SK-N-MC (cell line): Measurements from ENCODE around the gene IFNAR1.

Experiments
- DNase-seq: peaks from one replicate; pipeline ENCODE4 v3.0.0-alpha.2; 2011; ENCODE audit warnings: low read depth, low spot score
- H3K27ac ChIP-seq: fragments of 200-600 bp; sonication (generic); 2 replicates; pipeline ENCODE4 v1.5.1; 2016; ENCODE audit warnings: mixed run types
- H3K36me3 ChIP-seq: fragments of 200-600 bp; sonication (generic); 2 replicates; pipeline ENCODE4 v1.6.1; 2017; ENCODE audit warnings: antibody characterized with exemption, low read length, mixed read lengths; ENCODE audit not compliant: insufficient read depth
- H3K4me3 ChIP-seq: fragments of 200-600 bp; sonication (generic); 2 replicates; pipeline ENCODE4 v1.5.1; 2016
- H3K9ac ChIP-seq: fragments of 200-600 bp; sonication (generic); 2 replicates; pipeline ENCODE4 v1.8.0; 2017; ENCODE audit warnings: mixed run types, mixed read lengths; ENCODE audit not compliant: insufficient read length
- H3K9me3 ChIP-seq: fragments of 200-600 bp; sonication (generic); 2 replicates; pipeline ENCODE4 v1.6.1; 2017; ENCODE audit warnings: low read depth, mild to moderate bottlenecking, antibody characterized with exemption, low read length, moderate library complexity, mixed read lengths
- EZH2 ChIP-seq: fragments of 200-600 bp; sonication (generic); IDR thresholded peaks from one replicate; pipeline ENCODE4 v1.6.1; 2017; ENCODE audit warnings: antibody characterized with exemption
- FOXP2 ChIP-seq: optimal IDR thresholded peaks from 2 replicates; pipeline ENCODE3; 2011; ENCODE audit warnings: mild to moderate bottlenecking, moderate library complexity; ENCODE audit not compliant: insufficient read depth; ENCODE audit errors: extremely low read length, control extremely low read depth
- POLR2AphosphoS5 ChIP-seq: IDR thresholded peaks from 2 replicates; pipeline ENCODE4 v1.6.1; 2012; ENCODE audit warnings: mild to moderate bottlenecking, low read depth, low read length, borderline replicate concordance

IFNAR1 gene

DNA sequence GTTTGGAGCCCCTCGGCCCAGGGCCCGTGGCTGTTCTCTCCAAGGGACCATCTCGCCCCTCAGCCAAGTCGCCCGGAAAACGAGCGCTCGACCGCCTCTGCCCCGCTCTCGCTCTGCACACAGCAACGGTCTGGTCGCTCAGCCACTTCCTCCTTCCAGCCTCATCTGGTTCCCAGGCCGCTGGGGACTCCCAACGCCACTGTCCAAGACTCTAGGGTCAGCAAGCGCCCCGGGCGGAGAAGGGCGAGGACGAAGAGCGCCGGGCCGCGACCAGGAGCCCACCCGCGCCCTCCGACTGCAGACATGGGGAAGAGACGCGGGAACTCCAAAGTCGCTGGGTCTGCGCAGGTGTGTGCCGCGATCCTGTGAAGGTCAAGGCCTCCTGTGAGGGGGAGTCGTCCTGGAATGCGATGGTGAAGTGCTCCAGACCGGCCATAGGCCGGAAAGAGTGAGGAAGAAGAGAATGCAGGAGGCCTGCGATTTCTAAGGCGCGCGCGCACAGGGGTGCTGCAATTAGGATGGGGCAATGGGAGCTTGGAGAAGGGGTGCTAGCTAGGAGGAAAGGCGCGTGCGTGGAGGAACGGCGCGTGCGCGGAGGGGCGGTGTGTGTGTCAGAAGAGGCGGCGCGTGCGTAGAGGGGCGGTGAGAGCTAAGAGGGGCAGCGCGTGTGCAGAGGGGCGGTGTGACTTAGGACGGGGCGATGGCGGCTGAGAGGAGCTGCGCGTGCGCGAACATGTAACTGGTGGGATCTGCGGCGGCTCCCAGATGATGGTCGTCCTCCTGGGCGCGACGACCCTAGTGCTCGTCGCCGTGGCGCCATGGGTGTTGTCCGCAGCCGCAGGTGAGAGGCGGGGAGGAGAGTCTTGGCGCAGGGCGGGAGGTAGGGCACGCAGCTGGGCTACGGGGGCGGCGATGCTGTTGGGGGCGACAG is at the start of gene IFNAR1:
Gene IFNAR1, plus strand, starts transcription at position 680 of the 931 bp plus-strand sequence. Its CDS starts 86 bp downstream, at position 766.
- peak within 1 kb of the TSS; percentile 33 for H3K27ac ChIP-seq
- H3K9me3 ChIP-seq, result no peaks in the 10 kb centered on the region
- TF ChIP-seq POLR2AphosphoS5 (peak; percentile 97), EZH2 (no peak)
- peaks cover 16% of the 10 kb centered on the region for H3K36me3 ChIP-seq
- peak within 1 kb of the TSS; percentile 79 for H3K4me3 ChIP-seq
- DNase-seq, result peak; percentile 85
- peak within 1 kb of the TSS; percentile 91 for H3K9ac ChIP-seq

DNA sequence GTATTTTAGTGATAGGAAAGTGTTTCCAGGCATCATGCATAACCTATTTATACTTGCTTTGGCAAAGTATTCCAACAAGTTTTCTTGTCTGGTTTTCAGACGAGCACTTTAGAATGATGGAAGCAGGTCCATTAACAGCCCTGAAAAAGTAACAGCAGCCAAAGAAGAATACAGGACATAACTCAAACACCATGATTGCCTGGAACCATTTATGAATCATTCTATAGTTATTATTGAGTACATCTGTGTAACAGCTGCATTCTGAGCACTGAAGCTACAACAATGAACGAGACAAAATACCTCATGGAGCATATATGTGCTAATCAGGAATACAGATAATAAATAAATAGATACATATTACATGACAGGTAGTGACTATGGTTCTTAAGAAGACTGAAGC is 46.0 kb upstream of the IFNAR1 start:
- Histone ChIP-seq H3K36me3 (peaks cover 5% of the 10 kb centered on the region), H3K9me3 (no peaks in the 10 kb centered on the region), H3K27ac (no peak overlapping the region), H3K9ac (no peak overlapping the region), H3K4me3 (no peak overlapping the region)
- TF ChIP-seq POLR2AphosphoS5, result no peak
- no peak for TF ChIP-seq FOXP2
- DNase-seq, result no peak

DNA sequence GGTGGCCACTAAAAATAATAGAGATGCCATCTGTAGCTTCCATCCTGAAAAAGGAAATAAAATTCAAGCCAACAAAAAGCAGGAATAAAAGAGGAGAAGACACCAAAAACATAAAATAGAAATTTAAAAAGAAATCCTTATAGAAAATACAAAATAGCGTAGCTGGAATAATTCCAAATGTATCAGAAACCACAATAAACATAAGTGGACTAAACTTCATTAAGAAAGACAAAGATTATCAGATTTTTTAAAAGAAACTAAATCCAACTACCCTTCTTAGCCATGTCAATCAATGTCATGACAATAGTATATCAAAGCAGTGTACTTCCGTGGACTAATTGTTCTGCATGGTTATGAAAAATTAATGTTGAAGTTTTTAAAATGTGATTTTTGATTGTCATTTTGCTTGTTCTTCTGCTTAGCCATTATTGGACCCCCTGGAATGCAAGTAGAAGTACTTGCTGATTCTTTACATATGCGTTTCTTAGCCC is 45.4 kb upstream of the IFNAR1 start:
- TF ChIP-seq POLR2AphosphoS5 (no peak), FOXP2 (no peak), EZH2 (no peak)
- Histone ChIP-seq H3K36me3 (peaks cover 5% of the 10 kb centered on the region), H3K27ac (no peak overlapping the region), H3K9ac (no peak overlapping the region), H3K4me3 (no peak overlapping the region), H3K9me3 (no peaks in the 10 kb centered on the region)
- DNase-seq, result no peak

GRCh38 chr21:33281096-33281652 is 43.6 kb upstream of the IFNAR1 start:
- H3K4me3 ChIP-seq, result no peak overlapping the region
- H3K9ac ChIP-seq, result no peak overlapping the region
- H3K36me3 ChIP-seq, result peaks cover 5% of the 10 kb centered on the region
- H3K9me3 ChIP-seq, result no peaks in the 10 kb centered on the region
- H3K27ac ChIP-seq, result no peak overlapping the region
- TF ChIP-seq POLR2AphosphoS5 (no peak), FOXP2 (no peak)
- DNase-seq, result no peak

GRCh38 chr21:33283203-33283602 is 41.6 kb upstream of the IFNAR1 start:
- H3K9ac ChIP-seq, result no peak overlapping the region
- no peak for TF ChIP-seq EZH2
- no peak for TF ChIP-seq POLR2AphosphoS5
- TF ChIP-seq FOXP2, result no peak
- DNase-seq, result no peak
- H3K36me3 ChIP-seq, result peaks cover 5% of the 10 kb centered on the region
- H3K27ac ChIP-seq, result no peak overlapping the region
- no peak overlapping the region for H3K4me3 ChIP-seq
- H3K9me3 ChIP-seq, result no peaks in the 10 kb centered on the region

DNA sequence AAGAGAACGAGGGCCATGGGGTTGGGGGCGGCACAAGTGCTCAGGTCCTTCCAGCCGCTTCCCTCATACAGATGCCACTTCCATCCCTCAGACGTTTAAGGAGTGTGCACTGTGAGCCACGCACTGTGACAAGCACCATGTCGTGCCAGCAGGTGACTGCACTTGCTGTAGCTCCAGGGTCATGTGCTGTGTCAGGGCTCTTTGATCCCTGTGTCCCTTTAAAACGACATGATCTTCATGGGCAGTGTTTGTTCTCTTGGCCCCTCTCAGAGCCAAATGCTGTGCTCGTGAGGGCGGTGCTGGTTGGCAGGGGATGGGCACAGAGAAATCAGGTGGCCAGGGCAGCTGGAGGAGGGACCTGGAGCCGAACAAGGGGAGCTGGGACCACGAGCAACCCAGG is 38.7 kb upstream of the IFNAR1 start:
- TF ChIP-seq FOXP2, result no peak
- Histone ChIP-seq H3K9me3 (no peaks in the 10 kb centered on the region), H3K27ac (no peak overlapping the region), H3K36me3 (no peaks in the 10 kb centered on the region), H3K4me3 (no peak overlapping the region), H3K9ac (no peak overlapping the region)
- DNase-seq, result no peak

DNA sequence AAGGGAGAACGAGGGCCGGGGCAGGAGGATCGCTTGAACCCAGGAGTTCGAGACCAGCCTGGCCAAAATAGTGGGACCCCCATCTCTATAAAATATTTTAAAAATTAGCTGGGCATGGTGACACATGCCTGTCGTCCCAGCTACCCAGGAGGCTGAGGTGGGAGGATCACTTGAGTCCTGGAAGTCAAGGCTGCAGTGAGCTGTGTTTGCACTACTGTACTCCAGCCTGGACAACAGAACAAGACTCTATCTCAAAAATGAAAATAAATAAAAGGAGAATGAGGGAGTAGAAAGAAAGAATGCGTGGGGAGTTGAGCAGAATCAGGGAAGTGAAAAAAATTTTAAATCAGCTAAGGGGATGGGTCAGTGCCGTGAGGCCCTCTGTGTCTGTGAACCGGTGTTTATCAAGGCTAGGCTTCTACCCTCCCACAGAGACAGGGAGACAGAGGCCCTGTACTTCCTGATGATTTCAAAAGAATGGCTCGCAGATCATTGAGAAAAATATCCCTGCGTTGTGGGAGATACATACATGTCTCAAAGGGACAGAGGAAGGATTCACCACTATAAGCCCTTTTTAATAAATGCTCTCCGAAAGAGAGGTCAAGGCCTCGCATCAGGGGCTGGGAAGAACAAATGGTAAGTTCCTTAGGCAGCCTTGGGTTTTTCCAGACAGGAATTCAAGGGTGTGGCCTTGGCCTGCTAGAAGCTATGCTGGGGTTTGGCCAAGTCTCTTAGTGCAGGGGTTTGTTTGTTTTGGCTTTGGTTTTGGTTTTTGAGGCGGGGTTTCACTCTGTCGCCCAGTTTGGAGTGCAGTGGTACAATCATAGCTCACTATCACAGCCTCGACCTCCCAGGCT is 37.9 kb upstream of the IFNAR1 start:
- Histone ChIP-seq H3K27ac (no peak overlapping the region), H3K4me3 (no peak overlapping the region), H3K36me3 (no peaks in the 10 kb centered on the region), H3K9me3 (no peaks in the 10 kb centered on the region), H3K9ac (no peak overlapping the region)
- DNase-seq, result no peak
- TF ChIP-seq FOXP2 (no peak), EZH2 (no peak), POLR2AphosphoS5 (no peak)

GRCh38 chr21:33289199-33289819 is 35.5 kb upstream of the IFNAR1 start:
- H3K36me3 ChIP-seq, result no peaks in the 10 kb centered on the region
- no peak overlapping the region for H3K27ac ChIP-seq
- H3K9ac ChIP-seq, result no peak overlapping the region
- no peaks in the 10 kb centered on the region for H3K9me3 ChIP-seq
- TF ChIP-seq POLR2AphosphoS5 (no peak), FOXP2 (no peak), EZH2 (no peak)
- H3K4me3 ChIP-seq, result no peak overlapping the region
- DNase-seq, result no peak
